Suprapubic skin (tissue), 3 donors: ENCODE measurements around the gene RUNX1.

Experiments
- POLR2A ChIP-seq, 2 donors: fragments of 450-650 bp; IDR thresholded peaks; one replicate each; pipeline ENCODE4 v1.6.1; 2017; ENCODE audit warnings: antibody characterized with exemption in 2 of 2, mild to moderate bottlenecking in 2 of 2, moderate library complexity in 2 of 2
- TF ChIP-seq, protein P1 (sequence below), 2 donors: fragments of 200-600 bp in 1 of 2; fragments of 450-650 bp in 1 of 2; sonication (generic) in 1 of 2; IDR thresholded peaks; one replicate each; pipeline ENCODE4 v1.5.1; 2016 to 2019; ENCODE audit warnings: antibody characterized with exemption in 2 of 2, mild to moderate bottlenecking in 1 of 2, moderate library complexity in 1 of 2

DNA sequence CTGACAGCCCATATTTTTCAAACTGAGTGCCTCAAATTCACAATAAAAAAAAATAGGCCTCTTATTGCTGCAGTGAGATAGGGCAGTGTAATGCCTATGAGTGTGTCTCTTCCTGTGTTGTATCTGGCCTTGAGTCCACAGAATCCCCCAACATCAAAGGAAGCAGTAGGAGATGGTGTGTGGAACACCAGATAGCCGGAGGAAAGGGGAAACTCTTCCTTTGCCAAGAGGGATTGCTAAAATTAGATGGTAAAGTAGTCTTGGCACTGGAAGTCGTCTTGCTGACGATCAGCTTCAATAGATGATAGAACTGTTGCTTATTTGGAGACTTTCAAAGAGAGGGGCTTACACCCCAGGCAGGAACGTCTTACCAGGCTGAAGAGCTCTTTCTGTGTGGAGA is 51.8 kb downstream of the RUNX1 start:
- TF ChIP-seq, protein P1, sequence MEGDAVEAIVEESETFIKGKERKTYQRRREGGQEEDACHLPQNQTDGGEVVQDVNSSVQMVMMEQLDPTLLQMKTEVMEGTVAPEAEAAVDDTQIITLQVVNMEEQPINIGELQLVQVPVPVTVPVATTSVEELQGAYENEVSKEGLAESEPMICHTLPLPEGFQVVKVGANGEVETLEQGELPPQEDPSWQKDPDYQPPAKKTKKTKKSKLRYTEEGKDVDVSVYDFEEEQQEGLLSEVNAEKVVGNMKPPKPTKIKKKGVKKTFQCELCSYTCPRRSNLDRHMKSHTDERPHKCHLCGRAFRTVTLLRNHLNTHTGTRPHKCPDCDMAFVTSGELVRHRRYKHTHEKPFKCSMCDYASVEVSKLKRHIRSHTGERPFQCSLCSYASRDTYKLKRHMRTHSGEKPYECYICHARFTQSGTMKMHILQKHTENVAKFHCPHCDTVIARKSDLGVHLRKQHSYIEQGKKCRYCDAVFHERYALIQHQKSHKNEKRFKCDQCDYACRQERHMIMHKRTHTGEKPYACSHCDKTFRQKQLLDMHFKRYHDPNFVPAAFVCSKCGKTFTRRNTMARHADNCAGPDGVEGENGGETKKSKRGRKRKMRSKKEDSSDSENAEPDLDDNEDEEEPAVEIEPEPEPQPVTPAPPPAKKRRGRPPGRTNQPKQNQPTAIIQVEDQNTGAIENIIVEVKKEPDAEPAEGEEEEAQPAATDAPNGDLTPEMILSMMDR (IDR thresholded peaks at IDR 0.05), result no peak
- no peak for TF ChIP-seq POLR2A (IDR thresholded peaks at IDR 0.05)
